Gastrocnemius medialis (tissue), 4 donors: ENCODE results near the gene FAM217A. TPM values are rescaled to one million over a fixed set of nuclear protein-coding genes. Genes with fewer than 3 reads are reported as not detected.

ENCODE experiments used
- ATAC-seq, 2 donors: fragments of 150-250 bp; one replicate each; pipeline ENCODE4 v1.9.1; 2016
- DNase-seq, 2 donors: peaks; one replicate each; pipeline ENCODE4 v3.0.0-alpha.2; 2019
- H3K27ac ChIP-seq, 4 donors: fragments of 200-600 bp; sonication (generic); 1 replicate in 1 of 4; 2 replicates in 3 of 4; pipeline ENCODE4 v1.5.1; 2016 to 2018; ENCODE audit warnings: mild to moderate bottlenecking in 2 of 4, moderate library complexity in 1 of 4
- H3K27me3 ChIP-seq, 3 donors: fragments of 200-600 bp; sonication (generic) in 2 of 3; 1 replicate in 1 of 3; 2 replicates in 2 of 3; pipeline versions ENCODE4 v1.5.1 to v1.6.0; 2016 to 2019; ENCODE audit warnings: mild to moderate bottlenecking in 1 of 3, moderate library complexity in 1 of 3
- H3K36me3 ChIP-seq, 2 donors: fragments of 200-600 bp; sonication (generic) in 1 of 2; one replicate each; pipeline ENCODE4 v1.5.1; 2017 to 2018
- H3K4me1 ChIP-seq, 2 donors: fragments of 200-600 bp; sonication (generic) in 1 of 2; one replicate each; pipeline ENCODE4 v1.5.1; 2016 to 2017; ENCODE audit warnings: mild to moderate bottlenecking in 2 of 2
- H3K4me3 ChIP-seq, 4 donors: fragments of 200-600 bp; sonication (generic) in 3 of 4; 1 replicate in 1 of 4; 2 replicates in 3 of 4; pipeline ENCODE4 v1.5.1; 2016 to 2019; ENCODE audit warnings: mild to moderate bottlenecking in 2 of 4
- H3K9me3 ChIP-seq, 3 donors: fragments of 200-600 bp; sonication (generic) in 2 of 3; 1 replicate in 1 of 3; 2 replicates in 2 of 3; pipeline ENCODE4 v1.5.1; 2016 to 2019
- CTCF ChIP-seq, 5 experiments: fragments of 450-650 bp in 3 of 5; fragments of 200-600 bp in 2 of 5; sonication (generic) in 2 of 5; IDR thresholded peaks in 4 of 5; conservative IDR thresholded peaks in 1 of 5; 1 replicate in 4 of 5; 2 replicates in 1 of 5; pipeline ENCODE4 v1.5.1; 2016 to 2019; ENCODE audit warnings: antibody characterized with exemption in 5 of 5, mild to moderate bottlenecking in 3 of 5, moderate library complexity in 3 of 5
- POLR2A ChIP-seq, 2 donors: fragments of 450-650 bp; IDR thresholded peaks; one replicate each; pipeline ENCODE4 v1.6.1; 2017; ENCODE audit warnings: antibody characterized with exemption in 2 of 2, mild to moderate bottlenecking in 2 of 2, moderate library complexity in 2 of 2
- in situ Hi-C, 4 donors: fragments of 200-750 bp; cut with MboI; loops; one replicate each; pipeline versions ENCODE4 v1.15.0 to v1.8.0; 2017; ENCODE audit warnings: low sequenced_read_pairs in 4 of 4
- intact Hi-C: fragments of 100-400 bp; cut with DNase I; formaldehyde crosslinking; loops from one replicate; pipeline ENCODE4 v1.15.1; 2023; ENCODE audit warnings: low total_unique reads
- total RNA-seq, 4 donors: library from RNA; depleted of rRNA; stranded (reverse); fragments of >200 nt; gene quantifications; one replicate each; pipeline versions ENCODE4 v1.1.0 to v1.2.3, GENCODE V29; 2016

The FAM217A gene
- total RNA-seq, 4 donors from 2014 or later, result not detected

GRCh38 chr6:4055420-4056041 lies 23.4 kb downstream of the FAM217A start:
- intact Hi-C loops (loop anchor here (1.0 to 5.0 kb wide), 4 partner anchors 47 to 157 kb away; partner anchors contain the start of gene ECI2), in situ Hi-C loops (loop anchor here in 1 of 4 donors (10.0 kb wide), 1 partner anchor 99 kb away; no protein-coding TSS in a partner anchor)
- H3K4me3 ChIP-seq, result no peak overlapping the region
- H3K4me1 ChIP-seq, result peaks cover 4% of the 10 kb centered on the region in 2 donors
- ATAC-seq (peak; percentile 93 to 95), DNase-seq (peak; percentile 40 to 49)
- H3K27ac ChIP-seq, result peak overlapping the region; percentile 71 to 76 (median 71)
- no peaks in the 10 kb centered on the region for H3K9me3 ChIP-seq
- no peaks in the 10 kb centered on the region for H3K27me3 ChIP-seq
- H3K36me3 ChIP-seq, result peaks cover 0 to 82% of the 10 kb centered on the region in 2 donors
- peak in 4 of 5 experiments; percentile 45 to 64 (median 52) for TF ChIP-seq CTCF (IDR thresholded peaks at IDR 0.05 in 4 of 5, conservative IDR thresholded peaks at IDR 0.05 in 1 of 5)
- TF ChIP-seq POLR2A (IDR thresholded peaks at IDR 0.05), result no peak

- Histone ChIP-seq H3K36me3 (peaks cover 0 to 88% of the 10 kb centered on the region in 2 donors), H3K27ac (no peak overlapping the region), H3K27me3 (no peaks in the 10 kb centered on the region), H3K9me3 (no peaks in the 10 kb centered on the region), H3K4me3 (no peak overlapping the region), H3K4me1 (no peaks in the 10 kb centered on the region)
- DNase-seq (no peak), ATAC-seq (no peak)
- TF ChIP-seq CTCF (IDR thresholded peaks at IDR 0.05 in 4 of 5, conservative IDR thresholded peaks at IDR 0.05 in 1 of 5), result no peak
- TF ChIP-seq POLR2A (IDR thresholded peaks at IDR 0.05), result no peak
- intact Hi-C loops, result no loop called here
- in situ Hi-C loops, result no loop called here
These were observed 29.7 kb downstream of the FAM217A start for GRCh38 chr6:4049246-4049645.

- Histone ChIP-seq H3K9me3 (no peaks in the 10 kb centered on the region), H3K4me3 (no peak overlapping the region), H3K27ac (no peak overlapping the region), H3K36me3 (peaks cover 0 to 85% of the 10 kb centered on the region in 2 donors), H3K4me1 (peaks cover 0 to 4% of the 10 kb centered on the region in 2 donors), H3K27me3 (no peaks in the 10 kb centered on the region)
- ATAC-seq (no peak), DNase-seq (no peak)
- in situ Hi-C loops, result no loop called here
- TF ChIP-seq POLR2A (IDR thresholded peaks at IDR 0.05) (no peak), CTCF (IDR thresholded peaks at IDR 0.05 in 4 of 5, conservative IDR thresholded peaks at IDR 0.05 in 1 of 5) (no peak)
- intact Hi-C loops, result no loop called here
These were observed 37.5 kb downstream of the FAM217A start for GRCh38 chr6:4041480-4041879.

- H3K36me3 ChIP-seq, result peaks cover 0 to 70% of the 10 kb centered on the region in 2 donors
- H3K9me3 ChIP-seq, result no peaks in the 10 kb centered on the region
- peaks cover 4 to 5% of the 10 kb centered on the region in 2 donors for H3K4me1 ChIP-seq
- DNase-seq, result no peak
- no peaks in the 10 kb centered on the region for H3K27me3 ChIP-seq
- TF ChIP-seq POLR2A (IDR thresholded peaks at IDR 0.05), result no peak
- TF ChIP-seq CTCF (IDR thresholded peaks at IDR 0.05 in 4 of 5, conservative IDR thresholded peaks at IDR 0.05 in 1 of 5), result no peak
- ATAC-seq, result no peak
- no peak overlapping the region for H3K4me3 ChIP-seq
- intact Hi-C loops (no loop called here), in situ Hi-C loops (no loop called here)
- no peak overlapping the region for H3K27ac ChIP-seq
These were observed 39.6 kb downstream of the FAM217A start for GRCh38 chr6:4039348-4039747.
